Measurements from ENCODE around the gene SKAP2. TPM values are rescaled to one million over a fixed set of nuclear protein-coding genes. Genes with fewer than 3 reads are reported as not detected.

SKAP2 gene
- total RNA-seq, 1 donor from 2014 or later = 50.8 TPM

DNA sequence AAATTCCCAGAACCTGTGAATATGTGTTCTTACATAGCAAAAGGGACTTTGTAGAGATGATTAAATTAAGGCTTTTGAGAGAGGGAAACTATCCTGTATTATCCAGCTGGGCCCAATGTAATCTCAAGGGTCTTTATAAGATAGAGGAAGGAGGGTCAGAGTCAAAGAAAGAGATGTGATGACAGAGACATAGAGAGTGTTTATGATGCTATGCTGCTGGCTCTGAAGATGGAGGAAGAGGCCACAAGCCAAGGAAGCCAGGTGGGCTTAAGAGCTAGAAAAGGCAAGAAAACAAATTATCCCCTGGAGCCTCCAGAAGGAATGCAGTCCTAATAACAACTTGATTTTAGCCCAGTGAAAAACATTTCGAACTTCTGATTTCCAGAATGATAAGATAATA lies 15.3 kb upstream of the SKAP2 start:
- TF ChIP-seq, protein P1, sequence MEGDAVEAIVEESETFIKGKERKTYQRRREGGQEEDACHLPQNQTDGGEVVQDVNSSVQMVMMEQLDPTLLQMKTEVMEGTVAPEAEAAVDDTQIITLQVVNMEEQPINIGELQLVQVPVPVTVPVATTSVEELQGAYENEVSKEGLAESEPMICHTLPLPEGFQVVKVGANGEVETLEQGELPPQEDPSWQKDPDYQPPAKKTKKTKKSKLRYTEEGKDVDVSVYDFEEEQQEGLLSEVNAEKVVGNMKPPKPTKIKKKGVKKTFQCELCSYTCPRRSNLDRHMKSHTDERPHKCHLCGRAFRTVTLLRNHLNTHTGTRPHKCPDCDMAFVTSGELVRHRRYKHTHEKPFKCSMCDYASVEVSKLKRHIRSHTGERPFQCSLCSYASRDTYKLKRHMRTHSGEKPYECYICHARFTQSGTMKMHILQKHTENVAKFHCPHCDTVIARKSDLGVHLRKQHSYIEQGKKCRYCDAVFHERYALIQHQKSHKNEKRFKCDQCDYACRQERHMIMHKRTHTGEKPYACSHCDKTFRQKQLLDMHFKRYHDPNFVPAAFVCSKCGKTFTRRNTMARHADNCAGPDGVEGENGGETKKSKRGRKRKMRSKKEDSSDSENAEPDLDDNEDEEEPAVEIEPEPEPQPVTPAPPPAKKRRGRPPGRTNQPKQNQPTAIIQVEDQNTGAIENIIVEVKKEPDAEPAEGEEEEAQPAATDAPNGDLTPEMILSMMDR (IDR thresholded peaks at IDR 0.05; ENCODE audit: unreplicated experiment) = no peak
- peaks cover 5% of the 10 kb centered on the region for H3K36me3 Mint-ChIP-seq
- H3K9me3 Mint-ChIP-seq = peaks cover 22% of the 10 kb centered on the region
- no peaks in the 10 kb centered on the region for H3K4me1 Mint-ChIP-seq
- no peak overlapping the region for H3K4me3 Mint-ChIP-seq
- no peak for DNase-seq (ENCODE audit: low spot score in 2 of 2, unreplicated experiment in 2 of 2)
- H3K27me3 Mint-ChIP-seq (ENCODE audit: low read depth) = no peaks in the 10 kb centered on the region
- no peak overlapping the region for H3K27ac Mint-ChIP-seq

DNA sequence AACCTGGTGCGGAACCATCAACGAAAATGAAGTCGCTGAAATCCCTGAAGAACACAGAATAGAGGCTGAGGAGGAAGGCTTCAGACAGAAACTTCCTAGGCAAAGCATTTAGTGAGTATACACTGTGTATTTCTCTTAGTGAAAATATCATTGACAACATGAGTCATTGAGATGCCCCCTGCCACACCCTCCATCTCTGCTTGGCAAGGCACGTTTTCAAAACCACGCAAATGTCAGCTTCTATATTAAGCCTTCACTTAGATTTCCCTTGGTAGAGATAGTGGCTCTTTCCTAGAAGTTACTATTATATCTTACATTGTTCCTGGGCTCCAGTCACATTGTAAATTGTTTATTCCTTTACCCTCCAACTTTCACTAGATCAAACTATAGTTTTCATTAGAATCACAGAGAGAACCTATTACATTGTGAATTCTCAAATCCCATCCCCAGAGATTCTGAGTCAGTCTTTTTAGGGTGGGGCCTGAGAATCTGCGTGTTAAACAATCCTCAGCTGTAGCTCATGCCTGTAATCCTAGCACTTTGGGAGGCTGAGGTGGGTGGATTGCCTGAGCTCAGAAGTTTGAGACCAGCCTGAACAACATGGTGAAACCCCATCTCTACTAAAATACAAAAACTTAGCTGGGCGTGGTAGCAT lies 4.6 kb upstream of the SKAP2 start:
- Mint-ChIP-seq H3K4me1 (peaks cover 26% of the 10 kb centered on the region), H3K4me3 (no peak overlapping the region), H3K36me3 (no peaks in the 10 kb centered on the region), H3K27ac (no peak overlapping the region), H3K9me3 (peaks cover 9% of the 10 kb centered on the region), H3K27me3 (ENCODE audit: low read depth) (no peaks in the 10 kb centered on the region)
- no peak for DNase-seq (ENCODE audit: low spot score in 2 of 2, unreplicated experiment in 2 of 2)
- TF ChIP-seq, protein P1 (IDR thresholded peaks at IDR 0.05; ENCODE audit: unreplicated experiment) = no peak

DNA sequence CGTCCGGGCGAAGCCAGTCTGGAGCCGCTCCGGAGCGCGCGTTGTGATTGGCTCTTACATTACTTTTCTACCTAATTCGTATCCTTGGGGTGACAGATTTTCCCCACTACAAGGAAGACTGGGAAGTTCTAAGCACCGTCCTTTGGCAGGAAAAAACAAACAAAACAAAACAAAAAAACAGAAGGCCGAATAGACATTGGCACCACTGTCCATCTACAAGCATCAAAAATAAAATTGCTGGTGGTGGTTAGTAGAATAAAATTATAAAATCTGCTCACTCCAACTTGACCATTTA lies 651 bp upstream of the SKAP2 start:
- Mint-ChIP-seq H3K4me1 (peaks cover 53% of the 10 kb centered on the region), H3K36me3 (no peaks in the 10 kb centered on the region), H3K27me3 (ENCODE audit: low read depth) (no peaks in the 10 kb centered on the region), H3K4me3 (peak overlapping the region; percentile 99), H3K27ac (peak overlapping the region; percentile 99), H3K9me3 (peaks cover 8% of the 10 kb centered on the region)
- peak in 1 of 2 experiments; percentile 34 for DNase-seq (ENCODE audit: low spot score in 2 of 2, unreplicated experiment in 2 of 2)
- TF ChIP-seq, protein P1 (IDR thresholded peaks at IDR 0.05; ENCODE audit: unreplicated experiment) = no peak

DNA sequence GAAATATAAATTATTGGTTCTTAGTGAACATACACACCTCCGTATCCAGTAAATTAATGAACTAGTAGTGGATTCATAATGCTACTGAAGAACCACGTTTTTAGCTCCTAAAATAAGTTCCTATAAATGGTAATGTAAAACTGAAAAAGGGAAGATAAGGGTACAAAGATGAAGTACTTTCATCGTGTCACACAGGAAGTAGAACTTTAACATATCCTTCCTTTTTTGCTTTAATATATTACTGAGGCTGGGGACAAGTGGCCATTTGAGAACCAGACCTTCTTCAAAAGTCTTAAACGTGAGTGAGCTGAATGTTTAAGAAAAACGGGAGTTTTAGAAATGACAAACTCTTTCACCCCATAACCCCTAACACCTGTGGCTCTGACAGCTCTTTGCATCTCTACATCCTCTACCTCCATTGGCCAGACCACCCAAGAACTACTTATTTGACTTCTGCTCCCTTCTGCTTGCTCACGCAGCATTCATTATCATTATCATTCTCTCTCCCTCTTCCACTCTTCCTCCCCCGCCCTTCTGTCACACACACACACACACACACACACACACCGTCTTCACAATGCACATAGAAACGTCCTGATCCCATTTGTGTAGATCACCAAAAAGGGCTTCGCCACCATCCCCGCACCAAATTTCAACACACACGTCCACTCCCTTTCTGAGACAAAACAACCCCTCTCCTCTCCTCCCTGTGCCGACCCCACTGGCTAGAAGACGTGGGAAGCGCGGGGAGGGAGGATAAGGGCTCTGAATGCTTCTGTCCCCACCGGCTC lies 677 bp downstream of the SKAP2 start:
- TF ChIP-seq, protein P1 (IDR thresholded peaks at IDR 0.05; ENCODE audit: unreplicated experiment) = no peak
- Mint-ChIP-seq H3K4me1 (peaks cover 63% of the 10 kb centered on the region), H3K27me3 (ENCODE audit: low read depth) (no peaks in the 10 kb centered on the region), H3K27ac (peak overlapping the region; percentile 99), H3K4me3 (peak overlapping the region; percentile 99), H3K36me3 (no peaks in the 10 kb centered on the region), H3K9me3 (peaks cover 8% of the 10 kb centered on the region)
- no peak for DNase-seq (ENCODE audit: low spot score in 2 of 2, unreplicated experiment in 2 of 2)

DNA sequence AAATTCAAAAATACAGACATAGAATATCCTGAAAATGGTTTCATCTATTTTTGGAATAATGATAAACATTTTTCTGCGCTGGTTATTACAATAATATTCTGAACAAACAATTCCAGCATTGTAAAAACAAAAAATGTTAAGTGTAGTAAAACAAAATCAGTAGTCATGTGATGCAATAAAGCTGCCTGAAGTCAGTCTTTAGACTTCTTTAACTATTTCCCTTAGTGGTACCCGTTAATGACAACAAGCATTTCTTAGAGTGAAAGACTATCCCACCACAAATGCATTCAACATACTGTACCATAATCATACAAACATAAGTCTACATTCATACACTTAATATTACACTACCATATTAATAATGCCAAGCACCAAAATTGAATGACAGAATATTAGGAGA lies 1.6 kb downstream of the SKAP2 start:
- DNase-seq (ENCODE audit: low spot score in 2 of 2, unreplicated experiment in 2 of 2) = no peak
- Mint-ChIP-seq H3K36me3 (no peaks in the 10 kb centered on the region), H3K27me3 (ENCODE audit: low read depth) (no peaks in the 10 kb centered on the region), H3K9me3 (peaks cover 7% of the 10 kb centered on the region), H3K4me1 (peaks cover 71% of the 10 kb centered on the region), H3K4me3 (peak overlapping the region; percentile 99), H3K27ac (peak overlapping the region; percentile 99)
- TF ChIP-seq, protein P1 (IDR thresholded peaks at IDR 0.05; ENCODE audit: unreplicated experiment) = no peak

All from mesothelial cell of epicardium (in vitro differentiated cells).